Gastroesophageal sphincter (tissue), 4 donors: ENCODE results near the gene LTN1. TPM values are rescaled to one million over a fixed set of nuclear protein-coding genes. Genes with fewer than 3 reads are reported as not detected.

Source experiments
- ATAC-seq: fragments of 150-250 bp; one replicate; pipeline ENCODE4 v1.9.1; 2016; ENCODE audit warnings: mild to moderate bottlenecking, moderate library complexity
- H3K27ac ChIP-seq, 4 donors: fragments of 200-600 bp; sonication (generic) in 3 of 4; 1 replicate in 3 of 4; 2 replicates in 1 of 4; pipeline ENCODE4 v1.5.1; 2016 to 2019
- H3K27me3 ChIP-seq: fragments of 200-600 bp; sonication (generic); one replicate; pipeline ENCODE4 v1.5.1; 2019
- H3K36me3 ChIP-seq, 2 donors: fragments of 200-600 bp; sonication (generic); one replicate each; pipeline ENCODE4 v1.5.1; 2019; ENCODE audit warnings: control low read depth in 1 of 2
- H3K4me1 ChIP-seq, 3 donors: fragments of 200-600 bp; sonication (generic); 1 replicate in 2 of 3; 2 replicates in 1 of 3; pipeline ENCODE4 v1.5.1; 2016 to 2019; ENCODE audit warnings: control low read depth in 2 of 3
- H3K4me3 ChIP-seq, 2 donors: fragments of 200-600 bp; sonication (generic); one replicate each; pipeline ENCODE4 v1.5.1; 2019; ENCODE audit warnings: mild to moderate bottlenecking in 1 of 2, moderate library complexity in 1 of 2
- H3K9me3 ChIP-seq, 3 donors: fragments of 200-600 bp; sonication (generic); one replicate each; pipeline ENCODE4 v1.5.1; 2017 to 2019; ENCODE audit warnings: control low read depth in 2 of 3
- CTCF ChIP-seq, 4 experiments: fragments of 200-600 bp in 2 of 4; fragments of 450-650 bp in 2 of 4; sonication (generic) in 1 of 4; IDR thresholded peaks; one replicate each; pipeline ENCODE4 v1.5.1; 2017 to 2019; ENCODE audit warnings: antibody characterized with exemption in 4 of 4, mild to moderate bottlenecking in 2 of 4, moderate library complexity in 2 of 4
- EP300 ChIP-seq: sonication (generic); formaldehyde crosslinking; IDR thresholded peaks from one replicate; pipeline ENCODE4 v1.6.1; 2017; ENCODE audit warnings: antibody characterized with exemption, mild to moderate bottlenecking
- POLR2A ChIP-seq, 2 donors: fragments of 450-650 bp; IDR thresholded peaks; one replicate each; pipeline ENCODE4 v1.6.1; 2017; ENCODE audit warnings: antibody characterized with exemption in 2 of 2, mild to moderate bottlenecking in 2 of 2, moderate library complexity in 1 of 2
- POLR2AphosphoS5 ChIP-seq: sonication (generic); formaldehyde crosslinking; IDR thresholded peaks from one replicate; pipeline ENCODE4 v1.6.1; 2017; ENCODE audit warnings: antibody characterized with exemption
- WGBS, 2 donors: methylation state at CpG; one replicate each; pipeline ENCODE4 v1.1.5; 2018; ENCODE audit warnings: low coverage in 1 of 2; 5-methylcytosine and 5-hydroxymethylcytosine counted together
- total RNA-seq, 4 donors: library from RNA; depleted of rRNA; stranded (reverse); fragments of >200 nt; gene quantifications; one replicate each; pipeline ENCODE4 v1.1.0, GENCODE V29; 2016

Gene LTN1
- total RNA-seq, 4 donors from 2014 or later, result 22.2 to 40.6 (median 31.8) TPM

GRCh38 chr21:29008367-29008766, 15.7 kb upstream of the LTN1 start:
- H3K4me1 ChIP-seq, result peaks cover 0 to 7% (median 5%) of the 10 kb centered on the region in 3 donors
- 68 to 96% methylated on average over 2 to 3 of the region's 3 CpGs for WGBS, 2 donors
- no peak overlapping the region for H3K4me3 ChIP-seq
- H3K27me3 ChIP-seq, result no peaks in the 10 kb centered on the region
- TF ChIP-seq POLR2A (IDR thresholded peaks at IDR 0.05), result no peak
- TF ChIP-seq CTCF (IDR thresholded peaks at IDR 0.05), result no peak
- TF ChIP-seq EP300, result no peak
- no peak for TF ChIP-seq POLR2AphosphoS5
- H3K27ac ChIP-seq, result no peak overlapping the region
- H3K36me3 ChIP-seq, result peaks cover 0 to 38% of the 10 kb centered on the region in 2 donors
- ATAC-seq, result no peak
- H3K9me3 ChIP-seq, result no peaks in the 10 kb centered on the region

- WGBS, 2 donors, result 60 to 89% methylated on average over 3 of the region's 3 CpGs
- Histone ChIP-seq H3K4me1 (peaks cover 0 to 9% (median 5%) of the 10 kb centered on the region in 3 donors), H3K9me3 (no peaks in the 10 kb centered on the region), H3K27ac (no peak overlapping the region), H3K27me3 (no peaks in the 10 kb centered on the region), H3K36me3 (peaks cover 0 to 38% of the 10 kb centered on the region in 2 donors), H3K4me3 (no peak overlapping the region)
- TF ChIP-seq POLR2A (IDR thresholded peaks at IDR 0.05) (no peak), EP300 (no peak), POLR2AphosphoS5 (no peak), CTCF (IDR thresholded peaks at IDR 0.05) (no peak)
- no peak for ATAC-seq
These were observed 15.1 kb upstream of the LTN1 start for GRCh38 chr21:29007810-29008209.

- 79 to 87% methylated on average over 3 of the region's 3 CpGs for WGBS, 2 donors
- Histone ChIP-seq H3K4me3 (no peak overlapping the region), H3K4me1 (peaks cover 0 to 12% (median 5%) of the 10 kb centered on the region in 3 donors), H3K27me3 (no peaks in the 10 kb centered on the region), H3K27ac (no peak overlapping the region), H3K9me3 (no peaks in the 10 kb centered on the region), H3K36me3 (peaks cover 0 to 38% of the 10 kb centered on the region in 2 donors)
- no peak for TF ChIP-seq POLR2A (IDR thresholded peaks at IDR 0.05)
- no peak for TF ChIP-seq CTCF (IDR thresholded peaks at IDR 0.05)
- no peak for TF ChIP-seq POLR2AphosphoS5
- TF ChIP-seq EP300, result no peak
- no peak for ATAC-seq
These were observed 14.5 kb upstream of the LTN1 start for GRCh38 chr21:29007135-29007534.

- H3K27ac ChIP-seq, result no peak overlapping the region
- peaks cover 0 to 15% (median 5%) of the 10 kb centered on the region in 3 donors for H3K4me1 ChIP-seq
- no peak overlapping the region for H3K4me3 ChIP-seq
- H3K36me3 ChIP-seq, result peaks cover 0 to 38% of the 10 kb centered on the region in 2 donors
- H3K9me3 ChIP-seq, result no peaks in the 10 kb centered on the region
- no peaks in the 10 kb centered on the region for H3K27me3 ChIP-seq
- TF ChIP-seq CTCF (IDR thresholded peaks at IDR 0.05) (no peak), POLR2AphosphoS5 (no peak), POLR2A (IDR thresholded peaks at IDR 0.05) (no peak), EP300 (no peak)
- no peak for ATAC-seq
- WGBS, 2 donors, result 73% methylated on average over 3 of the region's 6 CpGs; no CpG with 5 or more reads in 1 of the 2 donors
These were observed 13.0 kb upstream of the LTN1 start for GRCh38 chr21:29005696-29006095.

- WGBS, 2 donors, result 0 to 1% methylated on average over 10 to 12 of the region's 41 CpGs
- TF ChIP-seq POLR2A (IDR thresholded peaks at IDR 0.05), result peak; percentile 98 to 99
- TF ChIP-seq POLR2AphosphoS5, result peak; percentile 100
- TF ChIP-seq EP300, result no peak
- TF ChIP-seq CTCF (IDR thresholded peaks at IDR 0.05), result peak in 1 of 4 experiments; percentile 10
- Histone ChIP-seq H3K4me3 (peak overlapping the region; percentile 62 to 82), H3K36me3 (peaks cover 0 to 21% of the 10 kb centered on the region in 2 donors), H3K27me3 (no peaks in the 10 kb centered on the region), H3K9me3 (no peaks in the 10 kb centered on the region), H3K27ac (peak overlapping the region; percentile 92 to 97 (median 95)), H3K4me1 (peaks cover 0 to 15% (median 5%) of the 10 kb centered on the region in 3 donors)
- ATAC-seq, result peak; percentile 100
These were observed 9.9 kb upstream of the LTN1 start for GRCh38 chr21:29002442-29003144.
